Activated CD8-positive, alpha-beta memory T cell treated with anti-CD3 and anti-CD28 coated beads for 48 hours (primary cell): ENCODE results near the gene DNAJC13.

Source experiments
- DNase-seq, 3 experiments: peaks; one replicate each; pipeline ENCODE4 v3.0.0-alpha.2; 2020; ENCODE audit warnings: low read depth in 2 of 3, low spot score in 2 of 3

Gene DNAJC13

GRCh38 chr3:132404276-132404675 lies 13.0 kb upstream of the DNAJC13 start:
- no peak for DNase-seq

GRCh38 chr3:132405188-132405587 lies 12.1 kb upstream of the DNAJC13 start:
- DNase-seq = no peak

GRCh38 chr3:132405609-132406299 lies 11.5 kb upstream of the DNAJC13 start:
- DNase-seq = no peak

GRCh38 chr3:132406587-132406986 lies 10.7 kb upstream of the DNAJC13 start:
- DNase-seq = no peak

- DNase-seq = no peak
Observed at GRCh38 chr3:132407025-132407424, 10.3 kb upstream of the DNAJC13 start.

GRCh38 chr3:132414841-132415240 lies 2.5 kb upstream of the DNAJC13 start:
- no peak for DNase-seq

GRCh38 chr3:132416161-132416560 lies 1.1 kb upstream of the DNAJC13 start:
- DNase-seq = no peak

GRCh38 chr3:132417695-132418411 lies 551 bp downstream of the DNAJC13 start:
- peak in 1 of 3 experiments; percentile 23 for DNase-seq

- DNase-seq = no peak
Observed at GRCh38 chr3:132418916-132419315, 1.6 kb downstream of the DNAJC13 start.

- no peak for DNase-seq
Observed at GRCh38 chr3:132421832-132422231, 4.5 kb downstream of the DNAJC13 start.

GRCh38 chr3:132422531-132422930 lies 5.2 kb downstream of the DNAJC13 start:
- no peak for DNase-seq

GRCh38 chr3:132432639-132433038 lies 15.3 kb downstream of the DNAJC13 start:
- DNase-seq = no peak

GRCh38 chr3:132433121-132433520 lies 15.8 kb downstream of the DNAJC13 start:
- DNase-seq = no peak

- DNase-seq = no peak
Observed at GRCh38 chr3:132435224-132435910, 18.1 kb downstream of the DNAJC13 start.

- DNase-seq = no peak
Observed at GRCh38 chr3:132435911-132436425, 18.7 kb downstream of the DNAJC13 start.

GRCh38 chr3:132443421-132443820 lies 26.1 kb downstream of the DNAJC13 start:
- DNase-seq = no peak

- no peak for DNase-seq
Observed at GRCh38 chr3:132444383-132444782, 27.1 kb downstream of the DNAJC13 start.

- DNase-seq = no peak
Observed at GRCh38 chr3:132445817-132446216, 28.5 kb downstream of the DNAJC13 start.

- no peak for DNase-seq
Observed at GRCh38 chr3:132448216-132448961, 31.1 kb downstream of the DNAJC13 start.

- no peak for DNase-seq
Observed at GRCh38 chr3:132456136-132456535, 38.8 kb downstream of the DNAJC13 start.

GRCh38 chr3:132456571-132456970 lies 39.3 kb downstream of the DNAJC13 start:
- DNase-seq = no peak
